Measurements from ENCODE around the gene PACRG. TPM values are rescaled to one million over a fixed set of nuclear protein-coding genes. Genes with fewer than 3 reads are reported as not detected.

Gene PACRG
- total and polyA plus RNA-seq, 2 donors (not counting 3 experiments of a cell fraction or from before 2014, with no cell fraction given), result 0.08 TPM; not detected in 1

DNA sequence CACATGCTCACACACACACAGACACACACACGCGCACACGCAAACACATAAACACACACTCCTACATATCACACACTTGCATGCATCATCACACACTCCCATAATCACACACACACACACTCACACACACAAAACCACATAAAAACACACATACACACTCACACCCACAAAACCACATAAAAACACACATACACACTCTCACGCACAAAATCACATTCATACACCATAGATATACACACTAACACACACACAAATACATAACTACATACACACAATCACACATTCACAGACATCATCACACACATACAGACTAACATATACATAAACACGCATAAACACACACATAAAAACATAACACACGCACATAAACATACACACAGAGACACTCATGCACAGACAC lies 629.0 kb downstream of the PACRG start:
- no peaks in the 10 kb centered on the region for H3K36me3 ChIP-seq (ENCODE audit: control insufficient read depth in 2 of 2, extremely low read depth in 1 of 2, insufficient read depth in 2 of 2, low read length in 2 of 2)
- H3K4me2 ChIP-seq (ENCODE audit: insufficient read depth, low read length), result no peak overlapping the region
- H3K4me1 ChIP-seq (ENCODE audit: control insufficient read depth, extremely low read depth, insufficient read depth, low read length), result peaks cover 36% of the 10 kb centered on the region
- H3K9me3 ChIP-seq (replicated peaks; ENCODE audit: control insufficient read depth, insufficient read depth, low read length), result no peaks in the 10 kb centered on the region
- ChIA-PET POLR2A (interaction anchor here (0.6 to 1.1 kb wide), 4 partner anchors 18 to 60 kb away, joined by 3 to 4 read pairs (median 3); no protein-coding TSS in a partner anchor), CTCF (interaction anchor here (1.0 to 3.4 kb wide), 3 partner anchors 21 to 60 kb away, joined by 3 to 31 read pairs (median 22); partner anchors contain the start of gene QKI)
- no peak overlapping the region for H3K4me3 ChIP-seq (replicated peaks in 1 of 3; ENCODE audit: insufficient read depth in 1 of 3, low read depth in 1 of 3, low read length in 3 of 3)
- no peaks in the 10 kb centered on the region for H3K27me3 ChIP-seq (ENCODE audit: control insufficient read depth in 2 of 2, insufficient read depth in 2 of 2, low read length in 2 of 2)
- TF ChIP-seq, protein P1, sequence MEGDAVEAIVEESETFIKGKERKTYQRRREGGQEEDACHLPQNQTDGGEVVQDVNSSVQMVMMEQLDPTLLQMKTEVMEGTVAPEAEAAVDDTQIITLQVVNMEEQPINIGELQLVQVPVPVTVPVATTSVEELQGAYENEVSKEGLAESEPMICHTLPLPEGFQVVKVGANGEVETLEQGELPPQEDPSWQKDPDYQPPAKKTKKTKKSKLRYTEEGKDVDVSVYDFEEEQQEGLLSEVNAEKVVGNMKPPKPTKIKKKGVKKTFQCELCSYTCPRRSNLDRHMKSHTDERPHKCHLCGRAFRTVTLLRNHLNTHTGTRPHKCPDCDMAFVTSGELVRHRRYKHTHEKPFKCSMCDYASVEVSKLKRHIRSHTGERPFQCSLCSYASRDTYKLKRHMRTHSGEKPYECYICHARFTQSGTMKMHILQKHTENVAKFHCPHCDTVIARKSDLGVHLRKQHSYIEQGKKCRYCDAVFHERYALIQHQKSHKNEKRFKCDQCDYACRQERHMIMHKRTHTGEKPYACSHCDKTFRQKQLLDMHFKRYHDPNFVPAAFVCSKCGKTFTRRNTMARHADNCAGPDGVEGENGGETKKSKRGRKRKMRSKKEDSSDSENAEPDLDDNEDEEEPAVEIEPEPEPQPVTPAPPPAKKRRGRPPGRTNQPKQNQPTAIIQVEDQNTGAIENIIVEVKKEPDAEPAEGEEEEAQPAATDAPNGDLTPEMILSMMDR (IDR thresholded peaks at IDR 0.05; ENCODE audit: extremely low read depth in 1 of 2, insufficient read depth in 1 of 2, low read depth in 1 of 2, low read length in 2 of 2), result no peak
- TF ChIP-seq GATA2 (IDR thresholded peaks at IDR 0.05; ENCODE audit: insufficient read depth, insufficient read length, low read depth, low read length) (no peak), JUN (IDR thresholded peaks at IDR 0.05; ENCODE audit: borderline replicate concordance, insufficient read depth, insufficient read length, low read depth) (no peak), EZH2 (IDR thresholded peaks at IDR 0.05; ENCODE audit: borderline replicate concordance, low read depth, low read length, severe bottlenecking) (no peak)
- TF ChIP-seq, protein P2, sequence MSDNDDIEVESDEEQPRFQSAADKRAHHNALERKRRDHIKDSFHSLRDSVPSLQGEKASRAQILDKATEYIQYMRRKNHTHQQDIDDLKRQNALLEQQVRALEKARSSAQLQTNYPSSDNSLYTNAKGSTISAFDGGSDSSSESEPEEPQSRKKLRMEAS (IDR thresholded peaks at IDR 0.05; ENCODE audit: insufficient read depth, insufficient read length), result no peak
- peak overlapping the region; percentile 7 for H3K27ac ChIP-seq (ENCODE audit: insufficient read depth, low read depth, low read length)
- no TSS peak for BruUV-seq (replicated peaks)
- dilution Hi-C loops (cut with MboI; ENCODE audit: extremely low pct_ligation_motif_present, low sequenced_read_pairs), result no loop called here
- DNase-seq (ENCODE audit: low read depth, low spot score) (no peak), FAIRE-seq (no peak)
- intact Hi-C loops (cut with micrococcal nuclease), result loop anchor here (1.0 to 5.0 kb wide), 2 partner anchors 12 to 741 kb away; no protein-coding TSS in a partner anchor
- no peak overlapping the region for H3K9ac ChIP-seq (replicated peaks; ENCODE audit: extremely low read depth, insufficient read depth, low read length)
- H4K20me1 ChIP-seq (replicated peaks; ENCODE audit: control insufficient read depth, extremely low read depth, insufficient read depth, low read length), result no peaks in the 10 kb centered on the region
- no peaks in the 10 kb centered on the region for H3K79me2 ChIP-seq (ENCODE audit: control insufficient read depth, insufficient read depth, low read length)
- no peaks in the 10 kb centered on the region for H3K9me1 ChIP-seq (replicated peaks; ENCODE audit: control insufficient read depth, extremely low read depth, insufficient read depth, low read length)
- peak overlapping the region; percentile 22 for H2AFZ ChIP-seq (ENCODE audit: low read depth, low read length)
